GM23338 (cell line): ENCODE measurements around the gene RABL6. TPM values are rescaled to one million over a fixed set of nuclear protein-coding genes. Genes with fewer than 3 reads are reported as not detected.

Experiments
- ATAC-seq: fragments of 200-7000 bp; cut with Tn5 transposase; 3 replicates; pipeline ENCODE4 v1.9.1; 2020
- DNase-seq: peaks from one replicate; pipeline ENCODE4 v3.0.0-alpha.2; 2015; ENCODE audit warnings: low spot score
- H2AFZ ChIP-seq: fragments of 200-600 bp; sonication (generic); 2 replicates; pipeline ENCODE4 v1.8.0; 2016; ENCODE audit warnings: antibody characterized with exemption, mild to moderate bottlenecking, moderate library complexity
- H3F3A ChIP-seq: fragments of 200-600 bp; sonication (generic); replicated peaks from 2 replicates; pipeline ENCODE4 v1.8.0; 2017; ENCODE audit warnings: antibody characterized with exemption, mixed run types, low read depth
- H3K27ac ChIP-seq: fragments of 200-600 bp; sonication (generic); 2 replicates; pipeline ENCODE4 v1.6.1; 2016; ENCODE audit warnings: low read depth
- H3K27me3 ChIP-seq: fragments of 200-600 bp; sonication (generic); 2 replicates; pipeline ENCODE4 v1.8.0; 2016; ENCODE audit warnings: mild to moderate bottlenecking, mixed run types, moderate library complexity; ENCODE audit not compliant: insufficient read depth
- H3K36me3 ChIP-seq: fragments of 200-600 bp; sonication (generic); 2 replicates; pipeline ENCODE4 v1.8.0; 2016; ENCODE audit warnings: mild to moderate bottlenecking; ENCODE audit not compliant: insufficient read depth
- H3K4me1 ChIP-seq: fragments of 200-600 bp; sonication (generic); 2 replicates; pipeline ENCODE4 v1.8.0; 2016; ENCODE audit warnings: mild to moderate bottlenecking, moderate library complexity; ENCODE audit not compliant: insufficient read depth
- H3K4me2 ChIP-seq: fragments of 200-600 bp; sonication (generic); 2 replicates; pipeline ENCODE4 v1.7.1; 2017; ENCODE audit warnings: mixed run types
- H3K4me3 ChIP-seq: fragments of 200-600 bp; sonication (generic); 2 replicates; pipeline ENCODE4 v1.6.1; 2016; ENCODE audit warnings: mixed run types
- H3K79me2 ChIP-seq: fragments of 200-600 bp; sonication (generic); replicated peaks from 2 replicates; pipeline ENCODE4 v1.8.0; 2017; ENCODE audit warnings: mild to moderate bottlenecking; ENCODE audit not compliant: insufficient read depth
- H3K9me2 ChIP-seq: fragments of 200-600 bp; sonication (generic); 2 replicates; pipeline ENCODE4 v1.8.0; 2017; ENCODE audit not compliant: insufficient read depth
- H4K20me1 ChIP-seq: fragments of 200-600 bp; sonication (generic); replicated peaks from 2 replicates; pipeline ENCODE4 v1.8.0; 2017; ENCODE audit warnings: mild to moderate bottlenecking; ENCODE audit not compliant: insufficient read depth
- H3K27ac Mint-ChIP-seq: 2 replicates; pipeline ENCODE4 v1.8.0; 2020; ENCODE audit warnings: inconsistent platforms, mild to moderate bottlenecking, moderate library complexity, mixed read lengths
- H3K27me3 Mint-ChIP-seq: 3 replicates; pipeline ENCODE4 v1.8.0; 2022; ENCODE audit warnings: low read depth, mild to moderate bottlenecking, moderate library complexity, mixed read lengths, inconsistent platforms; ENCODE audit not compliant: insufficient read depth, poor library complexity
- H3K36me3 Mint-ChIP-seq: 3 replicates; pipeline ENCODE4 v1.8.0; 2021; ENCODE audit warnings: low read depth, mild to moderate bottlenecking, inconsistent platforms, moderate library complexity, mixed read lengths
- H3K4me1 Mint-ChIP-seq: 3 replicates; pipeline ENCODE4 v1.8.0; 2020; ENCODE audit warnings: mild to moderate bottlenecking, inconsistent platforms, mixed read lengths
- H3K4me3 Mint-ChIP-seq: 3 replicates; pipeline ENCODE4 v1.8.0; 2021; ENCODE audit warnings: moderate library complexity, mild to moderate bottlenecking, inconsistent platforms, mixed read lengths
- H3K9me3 Mint-ChIP-seq: 3 replicates; pipeline ENCODE4 v1.8.0; 2020; ENCODE audit warnings: moderate library complexity, mild to moderate bottlenecking, inconsistent platforms, mixed read lengths
- CREB1 ChIP-seq: fragments of 250-450 bp; sonication (Bioruptor Pico); IDR thresholded peaks from 2 replicates; pipeline ENCODE4 v1.5.0; 2020; ENCODE audit warnings: low read depth, mild to moderate bottlenecking, moderate library complexity
- CTCF ChIP-seq, 2 experiments: fragments of 200-600 bp in 1 of 2; sonication (generic) in 1 of 2; conservative IDR thresholded peaks; 2 replicates each; pipeline versions ENCODE4 v1.5.1 to v1.6.1; 2016 to 2017; ENCODE audit warnings: antibody characterized with exemption in 2 of 2, low read depth in 2 of 2, mild to moderate bottlenecking in 2 of 2, moderate library complexity in 1 of 2
- ETS1 ChIP-seq: IDR thresholded peaks from 2 replicates; pipeline ENCODE4 v1.6.1; 2016; ENCODE audit warnings: antibody characterized with exemption
- EZH2 ChIP-seq: fragments of 200-600 bp; sonication (generic); IDR thresholded peaks from one replicate; pipeline ENCODE4 v1.8.0; 2017; ENCODE audit warnings: antibody characterized with exemption, mild to moderate bottlenecking, low read depth; ENCODE audit not compliant: unreplicated experiment
- EZH2phosphoT487 ChIP-seq: fragments of 200-600 bp; sonication (generic); IDR thresholded peaks from one replicate; pipeline ENCODE4 v1.8.1; 2018; ENCODE audit warnings: antibody characterized with exemption; ENCODE audit not compliant: unreplicated experiment
- JUNB ChIP-seq: IDR thresholded peaks from one replicate; pipeline ENCODE4 v1.6.1; 2016; ENCODE audit warnings: antibody characterized with exemption; ENCODE audit not compliant: unreplicated experiment
- NANOG ChIP-seq: IDR thresholded peaks from 2 replicates; pipeline ENCODE4 v1.6.1; 2016; ENCODE audit warnings: antibody characterized with exemption, borderline replicate concordance
- POLR2AphosphoS5 ChIP-seq: IDR thresholded peaks from 2 replicates; pipeline ENCODE4 v1.6.1; 2016; ENCODE audit warnings: antibody characterized with exemption, low read depth
- REST ChIP-seq: IDR thresholded peaks from one replicate; pipeline ENCODE4 v1.6.1; 2018; ENCODE audit warnings: antibody characterized with exemption; ENCODE audit not compliant: unreplicated experiment
- STAT1 ChIP-seq: IDR thresholded peaks from one replicate; pipeline ENCODE4 v1.6.1; 2016; ENCODE audit warnings: antibody characterized with exemption; ENCODE audit not compliant: unreplicated experiment
- ZNF114 ChIP-seq: fragments of 250-450 bp; sonication (Bioruptor Pico); IDR thresholded peaks from 2 replicates; pipeline ENCODE4 v1.5.0; 2020; ENCODE audit warnings: mild to moderate bottlenecking, moderate library complexity
- ZNF331 ChIP-seq: fragments of 250-450 bp; sonication (Bioruptor Pico); IDR thresholded peaks from 2 replicates; pipeline ENCODE4 v1.5.0; 2020; ENCODE audit warnings: low read depth, mild to moderate bottlenecking, moderate library complexity
- ZNF462 ChIP-seq: fragments of 250-450 bp; sonication (Bioruptor Pico); IDR thresholded peaks from 2 replicates; pipeline ENCODE4 v1.5.0; 2020; ENCODE audit warnings: mild to moderate bottlenecking, moderate library complexity
- polyA plus RNA-seq: library from polyadenylated mRNA; unstranded; fragments of >200 nt; fragmentation: Nextera tagmentation; extraction: Ambion mirVana; gene quantifications from 2 replicates; pipeline ENCODE4 v1.2.1, GENCODE V29; 2016
- total RNA-seq: library from RNA; depleted of rRNA; stranded (reverse); fragments of >200 nt; shearing (Covaris generic); gene quantifications from 2 replicates; pipeline ENCODE4 v1.2.3, GENCODE V29; 2014

The RABL6 gene
- total and polyA plus RNA-seq, 2 experiments from 2014 or later: 59.1 to 127 TPM

- Histone ChIP-seq H3F3A (0 out of 2 replicates have a peak, but pooled peaks cover 2% of the 10 kb centered on the region), H3K27ac (no peak overlapping the region), H3K36me3 (peaks cover 13% of the 10 kb centered on the region), H3K27me3 (no peaks in the 10 kb centered on the region), H4K20me1 (peaks cover 20% of the 10 kb centered on the region), H3K4me3 (no peak overlapping the region), H2AFZ (no peak overlapping the region), H3K79me2 (peaks cover 21% of the 10 kb centered on the region), H3K4me2 (no peak overlapping the region), H3K4me1 (peaks cover 3% of the 10 kb centered on the region; the same call in 1 of the 2 replicates), H3K9me2 (peaks cover 4% of the 10 kb centered on the region; the same call in 1 of the 2 replicates)
- TF ChIP-seq POLR2AphosphoS5 (no peak), REST (no peak), JUNB (no peak), ETS1 (no peak), ZNF331 (CRISPR knock-in tag) (no peak), EZH2phosphoT487 (no peak), CREB1 (CRISPR knock-in tag) (no peak), ZNF114 (no peak), EZH2 (no peak), ZNF462 (CRISPR knock-in tag) (no peak), CTCF (conservative IDR thresholded peaks at IDR 0.05; ENCODE audit: low read depth in 2 of 2) (no peak), NANOG (no peak), STAT1 (no peak)
- DNase-seq (no peak), ATAC-seq (no peak)
- H3K27me3 Mint-ChIP-seq: peaks cover 9% of the 10 kb centered on the region
- no peak overlapping the region for H3K27ac Mint-ChIP-seq
- no peak overlapping the region for H3K4me3 Mint-ChIP-seq
- H3K4me1 Mint-ChIP-seq: peaks cover 5% of the 10 kb centered on the region
- peaks cover 50% of the 10 kb centered on the region for H3K36me3 Mint-ChIP-seq
- H3K9me3 Mint-ChIP-seq: peaks cover 13% of the 10 kb centered on the region
Measured at GRCh38 chr9:136862849-136863622, 55.3 kb downstream of the RABL6 start.
